ENCODE data around the gene ADGRE1. TPM values are rescaled to one million over a fixed set of nuclear protein-coding genes. Genes with fewer than 3 reads are reported as not detected.

Gene ADGRE1
- total and polyA plus RNA-seq, 2 of the 4 experiments (the other 2 are of a cell fraction): not detected

DNA sequence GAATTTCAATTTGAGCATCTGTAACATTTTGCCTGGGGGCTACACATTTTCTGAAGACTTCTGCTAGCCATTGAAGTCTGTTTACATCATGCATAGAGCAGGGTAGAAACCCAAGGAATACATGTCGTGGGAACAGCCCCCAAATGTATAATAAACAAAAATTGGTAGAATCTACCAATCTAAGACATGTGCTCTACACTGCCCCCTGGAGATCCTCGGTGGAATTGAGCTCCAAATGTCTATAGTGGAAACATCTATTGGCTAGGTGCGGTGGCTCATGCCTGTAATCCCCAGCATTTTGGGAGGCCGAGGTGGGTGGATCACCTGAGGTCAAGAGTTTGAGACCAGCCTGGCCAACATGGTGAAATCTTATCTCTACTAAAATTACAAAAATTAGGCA is 76.6 kb downstream of the ADGRE1 start:
- in situ Hi-C loops (cut with MboI; ENCODE audit: low sequenced_read_pairs): no loop called here

More for the DNA sequence above, 76.6 kb downstream of the ADGRE1 start:
- ATAC-seq (ENCODE audit: low read depth) (no peak), DNase-seq (no peak)
- Histone ChIP-seq H4K8ac (ENCODE audit: low read depth in 2 of 2, low read length in 2 of 2) (no peak overlapping the region), H3K9me3 (ENCODE audit: control insufficient read depth, insufficient read depth, low read length) (peaks cover 14% of the 10 kb centered on the region; the same call in 1 of the 2 replicates), H3K9ac (ENCODE audit: low read depth, low read length) (no peak overlapping the region), H3K79me1 (ENCODE audit: low read depth in 1 of 2, low read length in 2 of 2) (no peaks in the 10 kb centered on the region), H2BK15ac (ENCODE audit: low read depth, low read length) (no peak overlapping the region), H4K5ac (ENCODE audit: low read depth, low read length) (no peak overlapping the region), H2AFZ (replicated peaks; ENCODE audit: low read length, poor library complexity) (no peak overlapping the region), H2AK5ac (ENCODE audit: low read depth, low read length) (no peak overlapping the region), H4K20me1 (ENCODE audit: insufficient read depth, low read length) (no peaks in the 10 kb centered on the region), H3K14ac (replicated peaks; ENCODE audit: low read depth, low read length) (no peak overlapping the region), H3K4me3 (ENCODE audit: insufficient read depth, low read depth, low read length) (no peak overlapping the region), H3K4me1 (ENCODE audit: control insufficient read depth, insufficient read depth, low read length) (no peaks in the 10 kb centered on the region), H3K27ac (ENCODE audit: insufficient read depth, low read length) (no peak overlapping the region), H2AK9ac (replicated peaks; ENCODE audit: low read depth, low read length, poor library complexity) (no peak overlapping the region), H2BK20ac (ENCODE audit: low read depth, low read length) (no peak overlapping the region), H3K18ac (ENCODE audit: low read depth, low read length) (no peak overlapping the region), H2BK5ac (ENCODE audit: low read depth, low read length, poor library complexity, severe bottlenecking) (no peak overlapping the region), H3K36me3 (ENCODE audit: control insufficient read depth, insufficient read depth, low read length) (no peaks in the 10 kb centered on the region), H3K4me2 (ENCODE audit: low read depth, low read length) (no peak overlapping the region), H3K56ac (ENCODE audit: extremely low read depth, insufficient read depth, low read length) (no peak overlapping the region), H3K27me3 (ENCODE audit: control insufficient read depth, insufficient read depth, low read length) (no peaks in the 10 kb centered on the region), H3K9me1 (ENCODE audit: insufficient read depth, low read length) (no peaks in the 10 kb centered on the region), H4K91ac (ENCODE audit: insufficient read depth, low read depth, low read length) (no peak overlapping the region), H3K23ac (ENCODE audit: low read depth, low read length) (no peak overlapping the region), H3K4ac (ENCODE audit: low read depth, low read length) (no peak overlapping the region), H2BK120ac (ENCODE audit: low read depth, low read length) (no peak overlapping the region)
- ChIA-PET CTCF (no interaction called here), POLR2A (ENCODE audit: unreplicated experiment) (no interaction called here)
- intact Hi-C loops (cut with micrococcal nuclease): no loop called here
- dilution Hi-C loops (cut with HindIII; ENCODE audit: low sequenced_read_pairs, unreplicated experiment): no loop called here
- TF ChIP-seq BHLHE40 (IDR thresholded peaks at IDR 0.05; ENCODE audit: low read depth, low read length): no peak
- TF ChIP-seq NFE2L2 (IDR thresholded peaks at IDR 0.05; ENCODE audit: low read depth, low read length): no peak
- TF ChIP-seq MXI1 (IDR thresholded peaks at IDR 0.05; ENCODE audit: borderline replicate concordance, low read depth, low read length): no peak
- TF ChIP-seq CHD1 (IDR thresholded peaks at IDR 0.05; ENCODE audit: low read depth, low read length): no peak
- no peak for TF ChIP-seq SMC3 (IDR thresholded peaks at IDR 0.05; ENCODE audit: low read depth, low read length)
- no peak for TF ChIP-seq CEBPB (IDR thresholded peaks at IDR 0.05; ENCODE audit: low read depth, low read length)
- BruUV-seq (replicated peaks): no TSS peak
- WGBS, 2 experiments (ENCODE audit: extremely low coverage in 2 of 2, insufficient read length in 1 of 2): no CpG with 5 or more reads among the region's 4 CpGs
